H1 (cell line): ENCODE data around the gene SNRPB2. TPM values are rescaled to one million over a fixed set of nuclear protein-coding genes. Genes with fewer than 3 reads are reported as not detected.

Experiments used
- CTCF ChIA-PET: fragments of 300-600 bp; sonication (Branson Sonifier 250); formaldehyde crosslinking; loops from one replicate; lab custom pipeline; 2021; ENCODE audit not compliant: partially characterized antibody; lab: Charles Lee
- POLR2A ChIA-PET: fragments of 300-600 bp; sonication (Branson Sonifier 250); formaldehyde crosslinking; loops from one replicate; lab custom pipeline; 2021; ENCODE audit warnings: inconsistent platforms; ENCODE audit not compliant: partially characterized antibody; lab: Charles Lee
- DNase-seq, 2 experiments: peaks; one replicate each; pipeline versions ENCODE4 v3.0.0 to v3.0.0-alpha.2; 2010 to 2022; ENCODE audit warnings: low spot score in 2 of 2, low read depth in 1 of 2, mixed read lengths in 1 of 2
- FAIRE-seq: peaks from 2 replicates; lab custom pipeline; 2011; peaks lifted over from hg19 to GRCh38; lab: Jason Lieb, UNC
- H2AFZ ChIP-seq: 2 replicates; pipeline ENCODE4 v1.8.1; 2012; ENCODE audit warnings: low read length, inconsistent platforms
- H2AK5ac ChIP-seq: 2 replicates; pipeline ENCODE4 v1.6.1; 2013; ENCODE audit warnings: low read depth, low read length
- H2BK120ac ChIP-seq: replicated peaks from 2 replicates; pipeline ENCODE3; 2013; ENCODE audit warnings: low read depth, low read length, inconsistent platforms
- H2BK12ac ChIP-seq: 2 replicates; pipeline ENCODE4 v1.6.1; 2013; ENCODE audit warnings: low read depth, low read length
- H2BK15ac ChIP-seq: 2 replicates; pipeline ENCODE4 v1.6.1; 2013; ENCODE audit warnings: low read length
- H2BK20ac ChIP-seq: 2 replicates; pipeline ENCODE4 v1.6.1; 2013; ENCODE audit warnings: low read length
- H2BK5ac ChIP-seq: 2 replicates; pipeline ENCODE4 v1.6.1; 2013; ENCODE audit warnings: low read depth, low read length
- H3K14ac ChIP-seq: 2 replicates; pipeline ENCODE4 v1.6.1; 2013; ENCODE audit warnings: inconsistent platforms; ENCODE audit not compliant: insufficient read length
- H3K18ac ChIP-seq: 2 replicates; pipeline ENCODE4 v1.6.1; 2013; ENCODE audit warnings: low read length; ENCODE audit errors: extremely low read depth
- H3K23ac ChIP-seq: 2 replicates; pipeline ENCODE4 v1.6.1; 2013; ENCODE audit warnings: inconsistent platforms; ENCODE audit not compliant: insufficient read length
- H3K23me2 ChIP-seq: 2 replicates; pipeline ENCODE4 v1.6.1; 2013; ENCODE audit warnings: low read depth, low read length
- H3K27ac ChIP-seq: 2 replicates; pipeline ENCODE4 v1.6.1; 2011; ENCODE audit warnings: low read depth, low read length, inconsistent platforms
- H3K27me3 ChIP-seq, 4 experiments: replicated peaks in 1 of 4; 1 replicate in 1 of 4; 2 replicates in 3 of 4; pipeline versions ENCODE4 v1.6.1 to v1.8.1; 2011 to 2013; ENCODE audit warnings: low read length in 3 of 4, mild to moderate bottlenecking in 3 of 4, inconsistent platforms in 2 of 4, mixed read lengths in 2 of 4, moderate library complexity in 1 of 4; ENCODE audit not compliant: control insufficient read depth in 3 of 4, insufficient read depth in 3 of 4; ENCODE audit errors: extremely low read depth in 1 of 4
- H3K36me3 ChIP-seq, 4 experiments: 2 replicates each; pipeline versions ENCODE4 v1.6.1 to v1.8.1; 2011 to 2013; ENCODE audit warnings: mild to moderate bottlenecking in 4 of 4, low read length in 3 of 4, moderate library complexity in 2 of 4, control low read depth in 1 of 4, inconsistent platforms in 1 of 4; ENCODE audit not compliant: insufficient read depth in 4 of 4, control insufficient read depth in 2 of 4
- H3K4ac ChIP-seq: replicated peaks from 2 replicates; pipeline ENCODE3; 2013; ENCODE audit warnings: low read length, low read depth, mixed read lengths, inconsistent platforms; ENCODE audit not compliant: insufficient read length
- H3K4me1 ChIP-seq, 4 experiments: replicated peaks in 1 of 4; 1 replicate in 1 of 4; 2 replicates in 3 of 4; pipeline versions ENCODE4 v1.6.1 to v1.8.1; 2011 to 2013; ENCODE audit warnings: low read length in 3 of 4, inconsistent platforms in 2 of 4, mixed read lengths in 1 of 4; ENCODE audit not compliant: insufficient read depth in 4 of 4, control insufficient read depth in 3 of 4
- H3K4me2 ChIP-seq, 2 experiments: 2 replicates each; pipeline versions ENCODE4 v1.6.1 to v1.8.1; 2011 to 2013; ENCODE audit warnings: low read depth in 2 of 2, low read length in 2 of 2, control low read depth in 1 of 2, inconsistent platforms in 1 of 2, mild to moderate bottlenecking in 1 of 2; ENCODE audit not compliant: insufficient read depth in 1 of 2
- H3K4me3 ChIP-seq, 4 experiments: fragments of 200-600, 300-600 bp in 1 of 4; sonication (generic), shearing (Covaris generic), sonication (Bioruptor Twin) in 1 of 4; 2 replicates each; pipeline versions ENCODE4 v1.5.1 to v1.8.1; 2011 to 2016; ENCODE audit warnings: low read length in 4 of 4, low read depth in 3 of 4, control low read depth in 2 of 4, inconsistent platforms in 2 of 4, mild to moderate bottlenecking in 2 of 4, mixed read lengths in 1 of 4, moderate library complexity in 1 of 4; ENCODE audit not compliant: insufficient read depth in 2 of 4; ENCODE audit errors: extremely low read depth in 1 of 4
- H3K56ac ChIP-seq: replicated peaks from 2 replicates; pipeline ENCODE3; 2013; ENCODE audit warnings: low read depth, mild to moderate bottlenecking, mixed read lengths, low read length, inconsistent platforms; ENCODE audit not compliant: insufficient read length
- H3K79me1 ChIP-seq: 2 replicates; pipeline ENCODE4 v1.6.1; 2013; ENCODE audit warnings: low read depth, low read length, control low read depth
- H3K79me2 ChIP-seq, 2 experiments: 2 replicates each; pipeline versions ENCODE4 v1.6.1 to v1.8.1; 2012 to 2013; ENCODE audit warnings: low read length in 2 of 2, mild to moderate bottlenecking in 2 of 2, inconsistent platforms in 1 of 2; ENCODE audit not compliant: insufficient read depth in 2 of 2, control insufficient read depth in 1 of 2
- H3K9ac ChIP-seq, 4 experiments: replicated peaks in 1 of 4; 1 replicate in 1 of 4; 2 replicates in 3 of 4; pipeline versions ENCODE4 v1.6.1 to v1.8.1; 2011 to 2013; ENCODE audit warnings: low read depth in 3 of 4, low read length in 3 of 4, control low read depth in 2 of 4, mild to moderate bottlenecking in 2 of 4, moderate library complexity in 2 of 4, inconsistent platforms in 1 of 4; ENCODE audit errors: extremely low read depth in 1 of 4
- H3K9me3 ChIP-seq, 2 experiments: 2 replicates each; pipeline versions ENCODE4 v1.6.1 to v1.8.1; 2012 to 2013; ENCODE audit warnings: mild to moderate bottlenecking in 2 of 2, moderate library complexity in 2 of 2, control low read depth in 1 of 2, inconsistent platforms in 1 of 2, low read depth in 1 of 2, low read length in 1 of 2, mixed read lengths in 1 of 2; ENCODE audit not compliant: insufficient read depth in 2 of 2
- H4K20me1 ChIP-seq, 2 experiments: replicated peaks in 1 of 2; 2 replicates each; pipeline versions ENCODE3 to v1.8.1; 2011 to 2013; ENCODE audit warnings: inconsistent platforms in 2 of 2, low read length in 2 of 2, mild to moderate bottlenecking in 1 of 2; ENCODE audit not compliant: insufficient read depth in 2 of 2, control insufficient read depth in 1 of 2
- H4K5ac ChIP-seq: 2 replicates; pipeline ENCODE4 v1.6.1; 2013; ENCODE audit warnings: low read length, low read depth, mixed read lengths, inconsistent platforms; ENCODE audit not compliant: insufficient read length
- H4K8ac ChIP-seq: 2 replicates; pipeline ENCODE4 v1.8.0; 2013; ENCODE audit warnings: mild to moderate bottlenecking, moderate library complexity, low read length, inconsistent platforms; ENCODE audit not compliant: insufficient read depth; ENCODE audit errors: extremely low read depth
- H4K91ac ChIP-seq: replicated peaks from 2 replicates; pipeline ENCODE3; 2013; ENCODE audit warnings: low read length, mixed read lengths, inconsistent platforms; ENCODE audit not compliant: insufficient read length
- ASH2L ChIP-seq: fragments of 200-600, 300-600 bp; sonication (generic); IDR thresholded peaks from one replicate; pipeline ENCODE4 v1.7.1; 2017; ENCODE audit warnings: low read length
- BRCA1 ChIP-seq: IDR thresholded peaks from 2 replicates; pipeline ENCODE4 v1.6.1; 2012; ENCODE audit warnings: low read depth, low read length, improper control_type of control experiment
- EGR1 ChIP-seq: IDR thresholded peaks from 2 replicates; pipeline ENCODE4 v1.6.1; 2011; ENCODE audit warnings: low read depth, low read length, borderline replicate concordance
- EZH2 ChIP-seq: fragments of 200-600 bp; sonication (generic); IDR thresholded peaks from 2 replicates; pipeline ENCODE4 v1.7.1; 2012; ENCODE audit warnings: low read depth, mild to moderate bottlenecking, moderate library complexity, low read length, inconsistent platforms; ENCODE audit not compliant: severe bottlenecking
- GABPA ChIP-seq: IDR thresholded peaks from 2 replicates; pipeline ENCODE4 v1.6.1; 2011; ENCODE audit warnings: mild to moderate bottlenecking, low read length, moderate library complexity, borderline replicate concordance; ENCODE audit not compliant: insufficient read depth
- GTF2F1 ChIP-seq: IDR thresholded peaks from 2 replicates; pipeline ENCODE4 v1.6.1; 2012; ENCODE audit warnings: low read depth, low read length, improper control_type of control experiment, borderline replicate concordance
- KDM4A ChIP-seq: IDR thresholded peaks from one replicate; pipeline ENCODE4 v1.7.1; 2012; ENCODE audit warnings: low read depth, mild to moderate bottlenecking, moderate library complexity, low read length, inconsistent platforms; ENCODE audit not compliant: severe bottlenecking
- SIX5 ChIP-seq: IDR thresholded peaks from 2 replicates; pipeline ENCODE4 v1.6.1; 2011; ENCODE audit warnings: mild to moderate bottlenecking, low read depth, low read length
- SUZ12 ChIP-seq: fragments of 200-600 bp; sonication (generic); IDR thresholded peaks from 2 replicates; pipeline ENCODE4 v1.6.1; 2012; ENCODE audit warnings: mild to moderate bottlenecking, inconsistent platforms, low read length, moderate library complexity, mixed read lengths
- TEAD4 ChIP-seq: IDR thresholded peaks from 2 replicates; pipeline ENCODE4 v1.6.1; 2012; ENCODE audit warnings: low read depth, low read length, inconsistent platforms, mixed read lengths
- WGBS, 2 experiments: shearing (Covaris generic) in 1 of 2; methylation state at CpG; one replicate each; pipeline versions ENCODE4 v1.1.6 to v1.1.7; 2013 to 2015; ENCODE audit warnings: low lambda C conversion rate in 2 of 2, mixed read lengths in 2 of 2, inconsistent platforms in 1 of 2, low coverage in 1 of 2, missing lambda C conversion rate in 1 of 2; ENCODE audit not compliant: insufficient replicate concordance in 2 of 2, insufficient coverage in 1 of 2, insufficient read length in 1 of 2; ENCODE audit errors: extremely low coverage in 1 of 2, missing lambda C conversion rate in 1 of 2; 5-methylcytosine and 5-hydroxymethylcytosine counted together
- polyA plus RNA-seq, 7 experiments: library from polyadenylated mRNA; depleted of rRNA in 3 of 7; stranded (reverse) in 5 of 7; unstranded in 2 of 7; fragments of >200 nt in 5 of 7; fragments of 200-250 nt in 2 of 7; gene quantifications; 1 replicate in 5 of 7; 2 replicates in 1 of 7; 4 replicates in 1 of 7; pipeline versions ENCODE4 v1.2.1 to v1.2.3, GENCODE V29; 2011 to 2013; ENCODE audit warnings: missing spikeins in 2 of 7, mixed read lengths in 2 of 7
- total RNA-seq: library from RNA; stranded (reverse); fragmentation: NEBNext Ultra II Directional; extraction: Animal tissue kit (Norgen Biotek cat#: 25700); gene quantifications from 2 replicates; pipeline ENCODE4 v1.2.1, GENCODE V29; 2021

Gene SNRPB2
- total and polyA plus RNA-seq, 2 of the 8 experiments (the other 6 are each of a cell fraction or from before 2014, with no cell fraction given) = 49.4 to 102 TPM

DNA sequence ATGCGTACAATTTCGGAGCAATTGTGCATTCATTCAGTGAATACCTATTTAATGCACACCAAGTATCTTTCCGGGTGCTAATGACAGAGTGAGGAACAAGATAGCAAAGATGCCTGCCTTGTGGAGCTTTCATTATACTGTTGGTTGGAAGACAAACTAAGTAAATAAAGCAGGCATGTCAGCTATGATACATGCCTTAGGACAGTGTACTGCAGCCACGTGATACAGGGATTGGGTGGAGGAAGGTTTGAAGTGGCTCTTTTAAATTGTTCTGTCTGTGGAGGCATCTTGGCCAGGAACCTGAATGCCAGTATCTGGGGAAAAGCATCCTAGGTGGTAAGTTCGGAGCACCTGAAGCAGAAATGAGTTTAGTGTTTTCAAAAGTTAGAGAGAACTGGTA, 15.4 kb downstream of the SNRPB2 start:
- no peak overlapping the region for H2BK5ac ChIP-seq
- no peaks in the 10 kb centered on the region for H3K79me2 ChIP-seq
- H2BK20ac ChIP-seq = no peak overlapping the region
- H3K4me2 ChIP-seq = no peak overlapping the region
- H3K23me2 ChIP-seq = no peaks in the 10 kb centered on the region; the same call in 1 of the 2 replicates
- no peak overlapping the region for H2AK5ac ChIP-seq
- no peak overlapping the region for H3K56ac ChIP-seq
- H4K20me1 ChIP-seq = no peaks in the 10 kb centered on the region
- FAIRE-seq = no peak
- H3K4ac ChIP-seq = no peak overlapping the region
- CTCF ChIA-PET = interaction anchor here (0.6 kb wide), 2 partner anchors 102 to 144 kb away, joined by 3 read pairs; no protein-coding TSS in a partner anchor
- no peaks in the 10 kb centered on the region for H3K4me1 ChIP-seq
- H3K18ac ChIP-seq = no peak overlapping the region
- no peak overlapping the region for H2BK120ac ChIP-seq
- H2BK12ac ChIP-seq = no peak overlapping the region
- no peak overlapping the region for H3K9ac ChIP-seq
- H3K79me1 ChIP-seq = no peaks in the 10 kb centered on the region
- DNase-seq = no peak
- no peak overlapping the region for H4K8ac ChIP-seq
- no peak overlapping the region for H3K14ac ChIP-seq
- H3K27me3 ChIP-seq = no peaks in the 10 kb centered on the region
- H3K4me3 ChIP-seq = no peak overlapping the region
- WGBS, 2 experiments = 96% methylated on average over 5 of the region's 5 CpGs; no CpG with 5 or more reads in 1 of the 2 experiments
- no peak overlapping the region for H3K27ac ChIP-seq
- no peak overlapping the region for H2BK15ac ChIP-seq
- no peak overlapping the region for H3K23ac ChIP-seq
- H3K9me3 ChIP-seq = no peaks in the 10 kb centered on the region
- POLR2A ChIA-PET = no interaction called here
- H4K5ac ChIP-seq = no peak overlapping the region
- H2AFZ ChIP-seq = no peak overlapping the region
- peaks cover 3 to 12% (median 7%) of the 10 kb centered on the region in 4 experiments; a peak in 7 of 8 replicates for H3K36me3 ChIP-seq
- H4K91ac ChIP-seq = no peak overlapping the region
- no peak for TF ChIP-seq TEAD4
- no peak for TF ChIP-seq BRCA1
- no peak for TF ChIP-seq SIX5
- TF ChIP-seq GTF2F1 = no peak
- TF ChIP-seq KDM4A = no peak
- no peak for TF ChIP-seq ASH2L
- TF ChIP-seq EGR1 = no peak
- TF ChIP-seq SUZ12 = no peak
- no peak for TF ChIP-seq EZH2
- no peak for TF ChIP-seq GABPA
